Activated T-cell treated with anti-CD3 and anti-CD28 coated beads, Interleukin-2, amount 50 U/mL, for 48 hours (primary cell): ENCODE results near the gene RGS4.

Experiments
- DNase-seq, 2 experiments: peaks; one replicate each; pipeline ENCODE4 v3.0.0-alpha.2; 2020

Gene RGS4

DNA sequence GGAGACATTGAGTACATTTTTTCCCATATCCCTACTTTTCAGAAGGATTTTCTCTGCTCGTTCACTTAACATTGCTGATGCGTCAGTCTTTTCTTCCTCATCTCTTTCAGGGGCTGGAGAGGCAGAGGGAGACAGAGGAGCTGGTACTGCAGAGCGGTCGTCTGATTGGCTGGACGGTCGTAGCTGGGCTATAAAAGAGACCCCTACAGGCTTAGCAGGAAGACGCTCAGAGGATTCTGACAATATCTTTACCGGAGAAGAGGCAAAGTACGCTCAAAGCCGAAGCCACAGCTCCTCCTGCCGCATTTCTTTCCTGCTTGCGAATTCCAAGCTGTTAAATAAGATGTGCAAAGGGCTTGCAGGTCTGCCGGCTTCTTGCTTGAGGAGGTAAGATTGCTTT lies at the start of gene RGS4:
Gene RGS4 (plus strand): TSS at position 220 of the 400 bp plus-strand sequence. CDS start 124 bp downstream, at position 344.
- no peak for DNase-seq

DNA sequence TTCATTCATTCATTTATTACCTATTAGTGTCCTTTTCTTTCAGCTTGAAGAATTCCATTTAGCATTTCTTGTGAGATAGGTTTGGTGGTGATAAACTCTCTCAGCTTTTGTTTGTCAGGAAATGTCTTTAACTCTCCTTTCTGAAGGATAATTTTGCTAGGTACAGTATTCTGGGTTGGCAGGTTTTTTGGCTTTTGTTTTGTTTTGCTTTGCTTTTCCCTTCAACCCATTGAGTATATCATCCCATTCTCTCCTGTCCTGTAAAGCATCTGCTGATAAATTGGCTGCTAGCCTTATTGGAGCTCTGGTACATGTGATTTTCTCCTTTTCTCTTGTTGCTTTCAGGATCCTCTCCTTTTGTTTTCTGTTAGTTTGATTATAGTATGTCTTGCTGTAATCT lies 47.0 kb upstream of the RGS4 start:
- DNase-seq: no peak

DNA sequence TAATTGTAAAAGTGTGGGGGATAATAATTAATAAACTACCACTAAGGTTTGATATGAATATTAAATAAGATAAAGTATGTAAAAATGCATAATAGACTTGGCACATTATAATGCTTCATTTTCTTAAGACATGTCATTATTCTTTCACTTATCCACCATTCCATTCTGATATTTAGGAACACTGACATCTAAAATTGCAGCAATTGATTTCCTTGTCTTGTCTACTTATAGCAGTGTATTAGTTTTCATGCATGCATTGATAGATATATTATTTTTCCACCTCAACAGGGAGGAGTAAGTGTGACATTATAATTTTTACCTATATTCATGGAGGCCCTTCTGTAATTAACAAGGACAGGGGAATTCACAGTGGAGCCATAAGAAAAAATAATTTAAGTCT lies 41.6 kb upstream of the RGS4 start:
- DNase-seq: no peak

DNA sequence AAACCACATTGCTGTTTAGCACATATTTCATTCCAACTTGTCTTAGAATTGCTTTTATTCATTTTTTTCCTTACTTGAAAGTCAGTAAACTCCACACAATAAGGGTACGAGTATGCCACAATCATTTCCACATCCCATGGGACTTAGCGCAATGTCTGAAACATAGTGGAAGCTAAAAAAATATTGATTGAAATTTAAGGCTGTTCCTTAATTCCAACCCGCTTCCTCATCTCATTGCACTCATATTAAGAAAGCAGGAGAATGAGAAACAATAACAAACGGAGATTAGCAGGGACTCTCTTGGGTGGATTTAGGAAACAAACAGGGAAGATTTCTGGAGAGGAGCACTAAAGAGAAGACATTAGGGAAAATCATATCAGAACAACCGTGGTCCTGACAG lies 39.3 kb upstream of the RGS4 start:
- no peak for DNase-seq

DNA sequence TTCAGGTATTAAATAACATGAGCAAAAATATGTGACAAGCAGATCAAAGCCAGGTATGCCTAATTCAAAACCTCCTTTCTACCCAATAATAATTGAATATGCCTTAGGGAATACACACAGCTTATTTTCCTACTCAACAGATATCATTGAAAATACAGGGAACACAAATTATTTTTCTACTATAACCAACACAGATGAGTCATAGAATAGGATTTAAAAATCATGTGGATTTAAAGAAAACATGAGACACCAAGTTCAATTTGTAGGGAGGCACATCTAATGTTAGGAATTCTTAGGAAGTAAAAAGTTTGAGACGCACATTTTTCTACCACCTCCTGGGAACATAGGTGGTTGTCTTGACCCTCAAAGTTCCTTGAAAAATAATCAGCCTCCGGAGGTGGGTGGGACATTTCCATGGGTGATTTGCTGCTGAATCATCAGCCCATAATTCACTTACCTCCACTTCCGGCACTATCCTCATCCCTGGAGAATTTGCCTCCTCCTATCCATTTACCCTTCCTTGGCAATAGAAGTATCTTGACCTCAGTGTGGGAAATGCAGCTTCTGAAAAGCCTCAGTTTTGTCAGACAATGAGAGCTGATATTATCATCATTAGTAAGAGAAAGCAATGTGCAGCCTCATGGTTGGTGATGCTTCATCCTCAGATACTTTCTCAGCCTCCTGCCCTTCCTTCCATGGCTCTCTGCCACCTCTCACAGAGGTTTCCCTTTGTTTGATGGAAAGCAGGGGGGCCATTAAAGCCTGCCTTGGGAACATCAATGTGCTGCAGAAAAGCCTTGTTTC lies 33.5 kb upstream of the RGS4 start:
- no peak for DNase-seq

DNA sequence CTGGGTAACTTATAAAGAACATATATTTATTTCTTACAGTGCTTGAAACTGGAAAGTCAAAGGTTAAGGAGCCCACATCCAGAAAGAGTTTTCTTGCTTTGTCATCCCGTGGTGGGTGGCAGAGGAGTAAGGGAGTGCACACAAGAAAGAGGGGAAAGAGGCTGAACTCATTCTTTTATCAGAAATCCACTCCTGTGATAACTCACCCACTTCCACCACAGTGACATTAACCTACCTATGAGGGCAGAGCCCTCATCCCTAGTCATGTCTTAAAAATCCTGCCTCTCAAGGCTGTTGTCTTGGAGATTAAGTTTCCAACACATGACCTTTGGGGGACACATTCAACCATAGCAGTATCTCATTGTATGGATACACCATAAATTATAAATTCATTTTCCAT lies 32.5 kb upstream of the RGS4 start:
- DNase-seq: no peak

DNA sequence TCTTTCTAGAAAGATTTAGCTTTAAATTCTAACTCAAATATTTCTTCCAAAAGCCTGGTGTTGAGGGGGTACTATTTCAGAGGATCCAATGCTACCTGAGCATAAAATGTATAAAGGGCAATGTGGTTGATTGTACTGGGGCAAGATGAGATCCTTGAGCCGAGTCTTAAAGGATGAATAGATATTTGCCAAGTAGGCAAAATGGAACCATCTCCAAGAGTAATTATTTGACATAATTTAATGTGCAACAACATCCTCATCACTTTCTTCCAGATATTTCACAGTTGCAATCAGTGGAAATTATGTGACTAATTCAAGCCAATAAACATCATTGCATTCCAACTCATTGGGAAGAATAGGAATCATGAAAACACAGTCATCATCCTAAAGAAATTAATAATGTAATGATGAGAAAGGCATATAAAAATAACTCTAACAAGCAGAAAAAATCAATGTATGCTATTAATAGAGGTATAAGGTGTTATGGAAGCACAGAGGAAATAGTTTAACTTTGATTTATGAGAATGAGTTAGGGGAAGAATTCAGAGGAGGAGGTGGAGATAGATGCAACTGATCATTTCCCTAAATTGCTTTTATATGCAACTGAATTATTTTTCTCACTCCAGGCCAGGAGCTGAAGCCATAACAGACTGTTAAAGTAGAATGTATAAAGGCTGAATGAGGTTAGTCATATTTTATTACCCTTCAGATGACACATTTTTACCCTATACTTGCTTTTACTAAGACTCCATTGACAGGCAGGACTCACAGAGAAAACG lies 30.0 kb upstream of the RGS4 start:
- DNase-seq: no peak

DNA sequence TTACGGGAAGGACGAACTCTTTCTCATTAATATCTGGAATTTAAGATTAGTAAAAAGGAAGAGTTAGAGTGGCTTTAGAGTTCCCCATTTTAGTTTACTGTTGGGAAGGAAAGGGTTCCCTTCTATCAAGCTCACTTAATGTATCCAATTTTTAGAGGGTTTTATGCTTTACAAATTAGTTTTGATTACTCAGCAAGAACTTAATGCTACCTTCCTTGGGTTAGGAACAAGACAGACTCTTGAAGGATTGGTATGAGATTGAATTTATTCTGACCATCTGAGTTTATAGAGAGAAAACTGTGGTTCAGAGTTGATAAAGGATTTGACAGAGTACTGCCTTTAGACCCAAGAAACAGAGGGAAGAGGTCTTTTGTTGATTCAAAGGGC lies 29.5 kb upstream of the RGS4 start:
- no peak for DNase-seq

DNA sequence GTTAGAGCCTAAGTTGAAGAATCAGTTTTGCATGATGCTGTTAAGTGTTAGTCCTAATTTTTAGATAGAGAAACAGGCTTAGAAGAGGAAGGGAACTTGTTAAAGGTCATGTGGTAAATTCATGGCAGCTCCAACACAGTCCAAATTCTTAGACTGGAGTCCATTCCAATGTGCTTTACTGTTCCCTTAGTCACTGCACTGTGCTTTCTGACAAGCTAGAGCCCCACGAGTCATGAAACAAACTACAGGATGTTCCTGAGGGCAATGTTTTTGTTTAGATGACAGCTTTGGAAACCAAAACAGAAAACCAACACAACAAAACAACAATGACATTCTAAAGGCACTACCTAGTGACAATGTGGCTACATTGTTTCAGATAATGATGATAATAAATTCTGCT lies 23.1 kb upstream of the RGS4 start:
- no peak for DNase-seq

DNA sequence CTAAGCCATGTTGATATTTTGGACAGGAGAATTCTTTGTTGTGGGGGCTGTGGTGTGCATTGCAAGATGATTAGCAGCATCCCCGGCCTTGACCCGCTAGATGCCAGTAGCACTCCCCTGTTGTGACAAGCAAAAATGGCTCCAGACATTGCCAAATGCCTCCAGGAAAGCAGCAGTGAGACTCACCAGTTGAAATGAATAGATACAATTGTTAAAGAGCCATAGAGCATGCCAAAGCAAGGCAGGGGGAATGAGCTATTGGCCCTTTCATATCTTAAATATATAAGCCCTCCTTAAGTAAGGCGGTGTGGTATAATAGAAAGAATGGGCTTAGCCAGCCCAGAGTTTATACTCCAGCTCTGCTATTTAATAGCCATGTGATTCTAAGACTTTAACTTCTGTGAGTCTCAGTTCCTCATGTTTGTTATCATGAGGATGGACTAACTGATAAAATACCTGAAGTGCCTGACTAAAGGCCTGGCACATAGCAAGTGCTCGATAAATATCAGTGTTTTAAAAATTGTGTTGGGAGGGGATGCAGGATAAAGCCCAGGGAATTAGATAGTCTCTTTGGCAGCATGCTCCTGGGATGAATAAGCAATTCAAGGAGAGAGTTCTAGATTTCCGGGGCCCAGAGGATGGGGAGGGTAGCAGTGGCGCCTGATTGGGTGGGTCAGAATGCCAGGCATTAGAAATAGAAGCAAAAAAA lies 21.1 kb upstream of the RGS4 start:
- no peak for DNase-seq

DNA sequence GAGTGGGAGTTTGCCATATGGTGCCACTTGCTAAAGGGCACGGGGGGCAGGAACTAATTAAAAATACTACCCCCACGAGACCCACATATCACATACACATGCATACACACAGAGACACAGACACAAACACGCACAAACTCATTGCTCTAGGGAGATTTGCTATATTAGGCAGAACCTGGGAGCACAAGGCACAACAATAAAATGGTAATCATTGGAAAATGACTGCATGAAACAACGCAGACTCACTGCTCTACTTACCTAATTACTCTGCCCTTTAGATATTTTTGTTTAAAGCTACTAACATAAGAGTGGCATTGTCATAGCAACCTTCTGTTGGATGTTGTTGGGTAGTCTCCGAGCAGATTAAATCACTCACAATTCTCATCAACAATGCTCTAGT lies 20.3 kb upstream of the RGS4 start:
- DNase-seq: no peak

DNA sequence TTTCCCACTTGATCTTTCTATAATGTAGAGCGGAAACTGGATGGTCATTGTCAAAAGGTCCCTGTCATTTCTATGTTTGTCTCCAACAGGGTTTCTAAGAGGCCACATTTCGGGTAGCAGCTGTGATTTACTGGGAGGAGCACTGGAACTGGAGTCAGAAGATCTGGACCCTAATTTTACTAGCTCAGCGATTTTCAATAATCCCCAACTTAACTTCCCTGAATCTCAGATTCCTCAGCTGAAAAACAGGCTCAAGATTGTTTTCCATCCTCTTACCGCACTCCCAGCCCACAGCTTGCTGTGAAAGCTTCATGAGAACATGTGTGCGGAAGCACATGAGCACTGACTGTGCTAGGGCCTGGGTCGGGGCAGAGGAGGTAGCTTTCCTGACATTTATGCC lies 19.9 kb upstream of the RGS4 start:
- DNase-seq: no peak

DNA sequence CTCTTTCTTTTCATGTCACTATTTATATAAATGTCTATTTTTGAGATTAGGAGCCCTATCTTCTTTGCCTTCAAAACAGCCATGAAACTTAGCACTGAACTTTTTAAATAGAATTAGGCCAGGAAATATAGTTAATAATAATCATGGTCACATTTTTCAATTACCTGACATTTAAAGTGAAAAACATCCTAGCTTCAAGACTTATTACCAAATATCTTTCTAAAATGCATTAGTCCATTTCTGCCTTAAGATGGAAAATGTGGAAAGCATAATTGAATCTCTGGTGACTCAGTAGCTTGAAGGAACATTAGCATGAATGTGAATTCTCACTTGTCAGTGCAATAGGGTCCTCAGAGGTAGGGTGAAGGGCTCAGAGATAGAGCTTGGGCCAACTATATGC lies 18.7 kb upstream of the RGS4 start:
- no peak for DNase-seq

DNA sequence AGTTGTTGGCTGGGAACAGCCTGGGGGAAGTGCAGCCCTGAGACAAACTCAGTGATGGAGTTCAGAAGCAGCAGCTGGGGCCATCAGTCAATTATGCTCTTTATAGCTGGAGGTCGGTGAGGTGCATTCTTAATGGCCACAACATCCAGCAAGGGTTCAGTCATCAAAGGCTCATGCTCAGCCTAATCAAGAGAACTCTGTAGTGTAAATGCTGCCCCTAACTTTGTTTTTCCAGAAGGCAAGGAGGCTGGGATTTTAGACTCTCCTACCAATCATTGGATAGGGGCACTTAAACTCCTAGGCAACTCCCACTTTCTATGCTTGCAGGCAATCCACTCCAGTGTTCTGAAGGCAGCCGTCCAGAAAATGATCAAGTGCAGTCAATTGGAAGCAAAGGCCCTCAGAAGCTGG lies 15.0 kb upstream of the RGS4 start:
- no peak for DNase-seq

DNA sequence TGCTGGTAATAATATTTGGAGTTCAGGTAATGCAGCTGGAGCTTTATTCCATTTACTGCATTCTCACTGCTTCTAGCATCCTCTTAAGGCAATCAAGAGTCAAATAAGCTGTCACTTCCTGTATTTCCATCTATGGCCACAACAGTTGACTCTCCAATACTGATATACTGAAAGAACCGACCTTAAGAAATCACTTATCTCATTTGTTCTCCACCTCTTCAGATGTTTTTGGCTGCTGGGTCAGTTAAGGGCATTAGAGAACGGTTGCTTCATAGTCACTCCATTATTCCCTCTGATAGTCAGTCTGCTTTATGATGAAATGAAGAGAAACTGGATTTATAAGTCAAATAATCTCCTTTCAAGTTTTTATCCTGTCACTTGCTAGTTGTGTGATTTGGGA lies 14.2 kb upstream of the RGS4 start:
- DNase-seq: no peak

DNA sequence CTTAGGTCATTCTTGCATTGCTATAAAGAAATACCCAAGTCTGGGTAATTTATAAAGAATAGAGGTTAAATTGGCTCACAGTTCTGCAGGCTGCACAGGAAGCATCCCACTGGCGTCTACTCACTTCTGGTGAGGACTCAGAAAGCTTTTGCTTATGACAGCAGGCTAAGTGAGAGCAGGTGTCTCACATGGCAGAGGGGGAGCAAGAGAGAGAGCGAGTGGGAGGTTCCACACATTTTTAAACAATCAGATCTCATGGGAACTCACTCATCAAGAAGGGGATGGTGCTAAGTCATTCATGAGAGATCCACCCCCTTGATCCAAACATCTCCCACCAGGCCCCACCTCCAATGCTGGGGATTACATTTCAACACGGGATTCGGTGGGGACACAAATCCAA lies 13.6 kb upstream of the RGS4 start:
- DNase-seq: no peak

DNA sequence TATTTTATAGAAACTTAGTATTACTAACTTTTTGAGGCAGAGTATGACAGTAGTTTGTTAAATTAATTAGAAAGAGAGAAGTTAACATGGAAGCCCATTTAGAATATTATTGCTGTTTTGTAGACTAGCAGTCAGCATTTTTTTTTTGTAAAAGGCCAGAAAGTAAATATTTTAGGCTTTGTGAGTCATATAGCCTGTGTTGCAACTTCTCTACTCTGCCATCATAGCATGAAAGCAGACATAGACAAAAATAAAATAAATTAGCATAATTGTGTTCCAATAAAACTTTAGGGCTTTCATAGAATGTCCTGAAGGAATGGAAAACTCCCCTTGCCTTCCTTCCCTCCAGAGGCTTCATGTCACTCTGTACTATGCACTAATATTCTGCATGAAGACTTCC lies 12.3 kb upstream of the RGS4 start:
- DNase-seq: no peak

DNA sequence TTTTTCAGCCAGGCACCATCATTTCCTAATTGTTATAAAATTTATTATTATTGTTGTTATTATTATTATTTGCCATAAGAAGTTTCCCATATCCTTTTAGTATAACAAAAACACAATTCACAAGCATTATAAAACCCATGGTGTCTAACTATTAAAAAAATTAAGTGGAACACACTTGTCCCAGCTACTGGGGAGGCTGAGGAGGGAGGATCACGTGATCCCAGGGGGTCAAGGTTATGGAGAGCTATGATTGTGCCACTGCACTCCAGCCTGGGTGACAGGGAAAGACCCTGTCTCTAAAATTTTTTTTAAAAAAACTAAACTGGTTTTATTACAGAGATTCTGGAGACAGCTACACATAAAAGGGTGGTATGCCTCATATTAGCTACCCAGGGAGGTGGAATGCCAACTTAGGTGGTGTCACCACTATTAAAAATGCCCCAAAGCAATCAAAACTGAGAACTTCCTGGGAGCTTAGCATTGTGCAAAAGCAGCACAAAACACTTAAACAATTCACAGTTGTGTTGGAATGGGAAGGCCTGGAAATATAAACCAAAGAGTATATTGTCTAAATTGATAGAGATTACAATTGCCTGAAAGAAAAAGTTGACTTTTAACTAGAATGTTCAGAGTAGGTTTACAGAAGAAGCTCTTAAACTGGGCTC lies 8.7 kb upstream of the RGS4 start:
- DNase-seq: no peak

DNA sequence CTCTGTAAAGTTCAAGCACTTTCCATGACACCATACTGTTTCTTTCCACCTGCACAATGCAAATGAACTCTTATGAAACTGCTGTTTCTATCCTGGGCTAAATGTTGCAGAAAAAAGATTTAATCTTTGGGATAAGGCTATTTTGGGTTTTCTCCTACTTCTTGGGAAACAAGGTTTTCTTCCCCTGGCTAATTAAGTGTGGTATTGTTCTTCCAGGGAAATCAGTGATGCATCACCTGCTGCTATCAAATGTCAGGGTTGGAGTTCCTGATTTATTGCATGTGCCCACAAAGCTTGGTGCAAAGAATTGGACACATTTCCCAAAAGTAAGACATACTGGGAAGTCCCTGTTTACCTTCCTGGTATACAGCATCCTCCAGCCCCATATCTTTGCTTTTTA lies 6.0 kb upstream of the RGS4 start:
- no peak for DNase-seq

DNA sequence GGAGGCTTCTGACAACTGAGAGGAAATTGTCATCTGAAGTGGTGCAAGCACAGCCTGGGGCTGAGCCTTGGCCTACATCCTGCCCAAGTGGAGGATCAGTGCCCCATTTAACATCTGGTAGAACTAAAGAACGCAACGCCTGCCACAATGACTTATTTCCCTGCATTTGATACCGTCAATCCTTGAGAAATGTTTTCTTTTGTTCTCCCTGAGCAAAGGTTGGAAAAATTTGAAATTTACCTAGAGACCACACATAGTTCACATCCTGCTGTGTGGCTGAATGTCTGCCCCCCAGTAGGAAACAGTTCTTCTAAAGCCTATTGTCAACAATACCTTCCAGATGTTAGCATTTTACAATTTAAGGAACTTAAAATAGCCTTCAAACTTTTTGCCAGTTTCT lies 5.6 kb upstream of the RGS4 start:
- DNase-seq: no peak

DNA sequence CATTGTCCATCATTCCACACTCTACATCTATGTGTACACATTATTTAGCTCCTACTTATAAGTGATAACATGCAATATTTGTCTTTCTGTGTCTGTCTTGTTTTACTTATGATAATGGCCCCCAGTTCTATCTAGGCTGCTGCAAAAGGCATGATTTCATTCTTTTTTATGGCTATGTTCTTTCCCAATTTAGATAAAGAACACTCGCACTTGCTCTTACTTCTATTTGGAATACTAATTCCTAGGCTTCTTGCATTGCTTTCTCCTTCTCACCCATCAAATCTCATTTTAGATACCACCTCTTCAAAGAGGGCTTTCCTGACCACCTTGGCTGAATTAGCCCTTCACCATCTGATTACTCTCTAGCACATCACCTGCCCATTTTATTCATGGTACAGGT lies 3.0 kb upstream of the RGS4 start:
- no peak for DNase-seq

DNA sequence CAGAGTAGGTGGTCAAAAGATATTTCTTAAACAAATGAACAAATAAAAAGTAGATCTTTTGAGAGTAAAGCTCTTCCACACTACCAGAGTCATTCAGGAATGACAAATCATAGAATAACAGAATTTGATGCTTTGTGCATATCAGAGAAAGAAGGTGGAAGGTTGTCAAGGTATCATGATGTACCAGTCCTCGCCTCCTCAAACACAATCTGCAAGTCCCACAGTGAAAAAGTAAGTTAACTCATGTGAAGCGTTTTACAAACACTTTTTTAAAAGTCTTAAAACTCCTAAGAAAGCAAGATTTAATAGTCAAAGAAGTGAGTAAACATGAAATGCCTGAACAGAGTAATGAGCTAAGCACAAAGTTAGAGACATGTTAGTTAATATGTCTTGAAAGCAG lies 2.5 kb upstream of the RGS4 start:
- no peak for DNase-seq

DNA sequence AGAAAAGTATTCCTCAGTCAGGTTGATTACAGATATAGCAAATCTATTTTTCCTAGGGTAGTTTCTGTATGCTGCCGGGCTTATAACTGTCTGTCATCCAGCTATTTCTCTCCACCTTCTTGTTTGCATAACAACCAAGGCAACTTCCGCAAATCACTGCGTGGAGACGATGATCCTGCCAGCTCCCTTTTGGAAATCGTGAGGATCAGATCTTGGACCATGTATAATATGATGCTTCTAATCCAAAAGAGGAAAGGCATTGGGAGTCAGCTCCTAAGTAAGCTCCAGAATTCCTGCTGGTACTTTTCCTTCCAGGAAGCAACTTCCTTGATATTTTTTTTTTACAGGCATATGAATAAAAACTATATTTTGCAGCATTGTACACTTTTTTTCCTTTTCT lies 445 bp upstream of the RGS4 start:
- no peak for DNase-seq
